ENCODE measurements around the gene INSIG1.

Gene INSIG1

GRCh38 chr7:155305231-155305904 lies 7.7 kb downstream of the INSIG1 start:
- no peak for DNase-seq

GRCh38 chr7:155306673-155307470 lies 9.2 kb downstream of the INSIG1 start:
- DNase-seq = no peak

- no peak for DNase-seq
These were observed 10.8 kb downstream of the INSIG1 start for GRCh38 chr7:155308330-155309020.

GRCh38 chr7:155309021-155309338 lies 11.3 kb downstream of the INSIG1 start:
- DNase-seq = no peak

- DNase-seq = no peak
These were observed 12.9 kb downstream of the INSIG1 start for GRCh38 chr7:155310425-155311114.

- DNase-seq = no peak
These were observed 14.3 kb downstream of the INSIG1 start for GRCh38 chr7:155311826-155312537.

- no peak for DNase-seq
These were observed 15.0 kb downstream of the INSIG1 start for GRCh38 chr7:155312633-155313032.

- no peak for DNase-seq
These were observed 15.4 kb downstream of the INSIG1 start for GRCh38 chr7:155313096-155313495.

GRCh38 chr7:155315977-155316376 lies 18.3 kb downstream of the INSIG1 start:
- DNase-seq = no peak

- no peak for DNase-seq
These were observed 18.9 kb downstream of the INSIG1 start for GRCh38 chr7:155316427-155317113.

- DNase-seq = no peak
These were observed 19.4 kb downstream of the INSIG1 start for GRCh38 chr7:155317114-155317434.

GRCh38 chr7:155318245-155318644 lies 20.6 kb downstream of the INSIG1 start:
- DNase-seq = no peak

GRCh38 chr7:155322530-155322929 lies 24.9 kb downstream of the INSIG1 start:
- no peak for DNase-seq

- no peak for DNase-seq
These were observed 25.4 kb downstream of the INSIG1 start for GRCh38 chr7:155323001-155323638.

- no peak for DNase-seq
These were observed 26.6 kb downstream of the INSIG1 start for GRCh38 chr7:155324012-155324917.

- no peak for DNase-seq
These were observed 27.2 kb downstream of the INSIG1 start for GRCh38 chr7:155324918-155325235.

- no peak for DNase-seq
These were observed 28.7 kb downstream of the INSIG1 start for GRCh38 chr7:155326385-155326784.

- no peak for DNase-seq
These were observed 30.1 kb downstream of the INSIG1 start for GRCh38 chr7:155327590-155328320.

GRCh38 chr7:155329225-155329624 lies 31.5 kb downstream of the INSIG1 start:
- DNase-seq = no peak

GRCh38 chr7:155331396-155331795 lies 33.7 kb downstream of the INSIG1 start:
- no peak for DNase-seq
